ENCODE data around the gene LGALS12. TPM values are rescaled to one million over a fixed set of nuclear protein-coding genes. Genes with fewer than 3 reads are reported as not detected.
A peak's percentile ranks its signal among the peaks of the same experiment; 100 is the strongest.
"Not testable (repeated sequence)": the region's sequence is repeated elsewhere in the genome, so short reads cannot be mapped to it uniquely, and the experiment has no call there.

Gene LGALS12
- total RNA-seq, 2 experiments from 2014 or later = not detected

DNA sequence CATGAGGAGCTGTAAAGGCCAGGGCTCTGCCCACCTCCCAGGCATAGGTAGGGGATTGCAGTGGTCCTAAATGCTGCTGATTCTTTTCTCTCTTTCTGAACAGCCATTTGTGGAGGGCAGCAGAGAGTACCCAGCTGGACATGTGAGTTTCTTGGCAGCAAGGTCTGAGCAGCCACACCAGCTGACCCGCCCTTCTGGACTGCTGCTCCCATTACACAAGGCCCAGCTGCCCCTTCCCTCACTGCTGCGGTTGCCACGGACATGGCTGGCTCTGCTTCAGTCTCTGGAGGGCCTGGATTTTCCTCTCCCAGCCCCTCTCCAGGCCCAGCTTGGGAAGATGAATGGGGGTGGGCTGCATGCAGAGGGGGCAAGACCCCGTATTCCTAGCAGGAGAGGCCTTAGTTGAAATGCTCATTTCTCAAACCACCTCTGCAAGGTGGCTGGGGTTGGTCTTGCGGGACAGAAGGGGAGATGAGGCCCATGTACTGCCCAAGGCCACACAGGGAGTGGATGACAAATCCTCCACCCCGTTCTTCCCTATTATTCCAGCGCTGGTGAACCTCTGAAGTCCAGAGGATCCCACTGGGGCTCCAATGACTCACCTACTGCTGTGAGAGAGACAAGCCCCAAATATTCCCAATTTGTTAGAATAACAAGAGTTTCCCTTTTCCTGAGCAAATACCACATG, 4.6 kb downstream of the LGALS12 start:
- ATAC-seq (ENCODE audit: low read depth) (no peak), DNase-seq (no peak)
- no peaks in the 10 kb centered on the region for H3K27me3 Mint-ChIP-seq
- POLR2A ChIA-PET = no interaction called here
- no peaks in the 10 kb centered on the region for H3K36me3 Mint-ChIP-seq
- no peaks in the 10 kb centered on the region for H3K9me3 Mint-ChIP-seq
- H3K4me1 Mint-ChIP-seq = no peaks in the 10 kb centered on the region
- no peak overlapping the region for H3K4me3 Mint-ChIP-seq
- no peak overlapping the region for H3K27ac Mint-ChIP-seq

DNA sequence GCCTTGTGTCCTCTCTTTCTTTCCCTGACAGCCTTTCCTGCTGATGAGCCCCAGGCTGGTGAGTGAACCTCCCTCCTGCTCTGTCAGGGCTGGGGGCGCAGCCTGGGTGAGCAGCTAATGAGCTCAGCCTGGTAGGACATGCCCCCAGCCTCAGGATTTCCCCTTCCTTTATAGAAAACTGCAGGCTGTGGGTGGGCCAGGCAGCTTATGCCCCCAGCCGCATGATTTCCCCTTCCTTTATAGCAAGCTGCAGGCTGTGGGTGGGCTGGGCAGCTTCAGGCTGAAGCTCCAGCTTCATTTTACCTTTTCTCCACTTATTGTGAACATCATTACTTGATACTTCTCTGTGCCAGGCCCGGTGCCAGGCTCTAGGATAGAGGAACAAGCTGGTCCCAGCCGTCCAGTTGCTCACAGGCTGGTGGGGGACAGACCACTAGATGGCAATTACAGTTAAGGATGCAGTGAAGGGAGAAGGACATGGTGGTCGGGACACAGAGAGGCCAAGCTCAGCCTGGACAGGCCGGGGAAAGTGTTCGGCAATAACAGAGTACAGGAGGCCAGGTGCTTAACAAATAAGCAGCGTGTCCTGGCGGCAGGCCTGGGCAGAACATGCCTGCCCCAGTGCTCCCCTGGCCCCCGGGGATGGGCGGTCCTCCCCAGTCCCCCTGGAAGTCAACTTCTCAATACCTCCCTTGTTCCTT, 5.3 kb downstream of the LGALS12 start:
- POLR2A ChIA-PET = no interaction called here
- Mint-ChIP-seq H3K36me3 (no peaks in the 10 kb centered on the region), H3K4me1 (no peaks in the 10 kb centered on the region), H3K4me3 (no peak overlapping the region), H3K27me3 (no peaks in the 10 kb centered on the region), H3K9me3 (no peaks in the 10 kb centered on the region), H3K27ac (no peak overlapping the region)
- ATAC-seq (ENCODE audit: low read depth) (no peak), DNase-seq (no peak)

DNA sequence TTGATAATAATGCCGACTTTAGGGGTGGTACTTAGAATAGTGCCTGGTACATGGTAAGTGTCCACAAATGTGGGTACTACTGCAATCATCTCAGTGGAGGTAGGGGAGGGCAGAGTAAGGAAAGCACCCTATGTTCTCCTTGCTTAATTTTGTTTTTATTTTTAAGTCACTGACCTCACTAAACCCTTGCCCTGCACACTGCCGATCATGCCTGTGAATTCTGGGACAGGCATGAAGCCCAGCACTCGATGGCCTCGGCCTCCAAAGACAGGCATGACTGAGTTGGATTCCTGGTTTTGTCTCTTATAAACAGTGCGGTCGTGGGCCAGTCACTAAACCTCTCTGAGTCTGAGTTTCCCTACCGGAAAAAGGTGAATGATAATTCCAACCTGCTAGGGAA, 6.9 kb downstream of the LGALS12 start:
- H3K4me1 Mint-ChIP-seq = no peaks in the 10 kb centered on the region
- no peak overlapping the region for H3K4me3 Mint-ChIP-seq
- ATAC-seq (ENCODE audit: low read depth) = no peak
- H3K36me3 Mint-ChIP-seq = no peaks in the 10 kb centered on the region
- no peaks in the 10 kb centered on the region for H3K9me3 Mint-ChIP-seq
- H3K27me3 Mint-ChIP-seq = no peaks in the 10 kb centered on the region
- no peak overlapping the region for H3K27ac Mint-ChIP-seq
- no peak for DNase-seq
- POLR2A ChIA-PET = interaction anchor here (0.7 kb wide), 1 partner anchor 614 kb away, joined by 6 read pairs; no protein-coding TSS in a partner anchor

DNA sequence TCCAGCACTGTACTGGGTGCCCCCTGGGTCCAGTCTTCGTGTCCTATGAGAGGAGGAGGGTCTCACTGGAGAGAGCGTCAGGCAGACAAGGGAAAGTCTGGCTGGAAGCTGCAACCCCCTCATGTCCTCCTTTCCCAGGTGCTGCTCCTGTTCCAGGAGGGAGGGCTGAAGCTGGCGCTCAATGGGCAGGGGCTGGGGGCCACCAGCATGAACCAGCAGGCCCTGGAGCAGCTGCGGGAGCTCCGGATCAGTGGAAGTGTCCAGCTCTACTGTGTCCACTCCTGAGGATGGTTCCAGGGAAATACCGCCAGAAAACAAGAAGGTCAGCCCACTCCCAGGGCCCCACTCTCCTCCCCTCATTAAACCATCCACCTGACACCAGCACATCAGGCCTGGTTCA, 10.2 kb downstream of the LGALS12 start:
- DNase-seq = no peak
- POLR2A ChIA-PET = no interaction called here
- Mint-ChIP-seq H3K4me1 (peaks cover 5% of the 10 kb centered on the region), H3K9me3 (no peaks in the 10 kb centered on the region), H3K4me3 (no peak overlapping the region), H3K27ac (no peak overlapping the region), H3K36me3 (no peaks in the 10 kb centered on the region), H3K27me3 (no peaks in the 10 kb centered on the region)
- ATAC-seq (ENCODE audit: low read depth) = no peak

DNA sequence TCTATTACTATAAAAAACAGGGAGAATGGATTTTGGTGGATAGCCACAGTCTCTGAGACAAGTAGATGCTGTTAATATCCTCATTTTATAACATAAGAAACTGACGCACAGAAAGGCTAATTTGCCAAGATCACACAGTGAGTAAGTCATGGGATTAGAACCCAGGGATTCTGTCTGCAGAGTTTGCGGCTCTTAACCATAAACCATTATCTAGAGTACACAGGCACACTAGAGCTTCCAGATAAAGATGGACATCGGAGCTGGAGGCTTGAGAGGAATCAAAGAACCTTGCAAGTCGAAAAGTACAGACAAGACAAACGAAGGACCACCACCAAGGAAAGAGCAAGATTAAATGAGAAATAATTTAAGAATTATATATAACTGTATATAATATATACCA, 11.3 kb downstream of the LGALS12 start:
- Mint-ChIP-seq H3K4me3 (no peak overlapping the region), H3K9me3 (peaks cover 2% of the 10 kb centered on the region), H3K36me3 (no peaks in the 10 kb centered on the region), H3K27ac (no peak overlapping the region), H3K27me3 (no peaks in the 10 kb centered on the region), H3K4me1 (peaks cover 7% of the 10 kb centered on the region)
- DNase-seq (no peak), ATAC-seq (ENCODE audit: low read depth) (no peak)
- POLR2A ChIA-PET = no interaction called here

DNA sequence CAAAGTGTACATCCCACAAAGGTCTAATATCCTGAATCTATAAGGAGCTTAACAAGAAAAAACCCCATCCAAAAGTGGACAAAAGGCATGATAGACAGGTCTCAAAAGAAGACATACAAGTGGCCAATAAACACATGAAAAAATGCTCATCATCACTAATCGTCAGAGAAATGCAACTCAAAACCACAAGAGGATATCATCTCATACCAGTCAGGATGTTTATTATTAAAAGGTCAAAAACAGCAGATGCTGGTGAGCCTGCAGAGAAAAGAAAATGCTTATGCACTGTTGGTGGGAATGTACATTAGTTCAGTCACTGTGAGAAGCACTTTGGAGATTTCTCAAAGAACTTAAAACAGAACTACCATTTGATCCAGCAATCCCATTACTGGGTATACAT, 12.7 kb downstream of the LGALS12 start:
- Mint-ChIP-seq H3K27me3 (peaks cover 4% of the 10 kb centered on the region), H3K27ac (peak overlapping the region; percentile 14), H3K4me3 (no peak overlapping the region), H3K4me1 (peaks cover 7% of the 10 kb centered on the region), H3K36me3 (no peaks in the 10 kb centered on the region), H3K9me3 (peaks cover 7% of the 10 kb centered on the region)
- POLR2A ChIA-PET = no interaction called here
- DNase-seq = no peak
- no peak for ATAC-seq (ENCODE audit: low read depth)

DNA sequence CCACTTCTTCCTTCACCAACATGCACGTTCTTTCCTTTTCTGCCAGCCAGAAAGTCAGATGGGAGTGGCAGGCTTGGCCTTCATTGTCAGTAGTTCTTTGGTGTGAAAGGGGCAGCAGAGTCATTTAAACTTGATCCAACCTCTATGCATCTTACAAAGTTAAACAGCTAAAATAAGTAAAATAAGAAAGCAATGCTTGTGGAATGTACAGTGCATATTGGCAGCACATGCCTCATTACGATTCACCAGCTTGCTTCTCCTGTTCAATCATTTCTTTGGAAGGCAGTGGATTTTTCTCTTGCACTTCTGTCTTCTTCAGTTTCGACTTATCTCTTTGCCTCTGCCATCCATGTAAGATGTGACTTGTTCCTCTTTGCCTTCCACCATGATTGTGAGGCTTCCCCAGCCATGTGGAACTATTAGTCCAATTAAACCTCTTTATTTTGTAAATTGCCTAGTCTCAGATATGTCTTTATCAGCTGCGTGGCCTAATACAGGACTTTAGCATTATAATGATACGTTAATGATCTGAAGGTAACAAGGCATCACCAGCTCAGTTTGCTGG, 14.8 kb downstream of the LGALS12 start:
- Mint-ChIP-seq H3K27ac (no peak overlapping the region), H3K9me3 (peaks cover 13% of the 10 kb centered on the region), H3K36me3 (no peaks in the 10 kb centered on the region), H3K4me3 (no peak overlapping the region), H3K4me1 (peaks cover 7% of the 10 kb centered on the region), H3K27me3 (peaks cover 4% of the 10 kb centered on the region)
- DNase-seq (no peak), ATAC-seq (ENCODE audit: low read depth) (no peak)
- POLR2A ChIA-PET = interaction anchor here (1.0 kb wide), 1 partner anchor 9 kb away, joined by 3 read pairs; no protein-coding TSS in a partner anchor

DNA sequence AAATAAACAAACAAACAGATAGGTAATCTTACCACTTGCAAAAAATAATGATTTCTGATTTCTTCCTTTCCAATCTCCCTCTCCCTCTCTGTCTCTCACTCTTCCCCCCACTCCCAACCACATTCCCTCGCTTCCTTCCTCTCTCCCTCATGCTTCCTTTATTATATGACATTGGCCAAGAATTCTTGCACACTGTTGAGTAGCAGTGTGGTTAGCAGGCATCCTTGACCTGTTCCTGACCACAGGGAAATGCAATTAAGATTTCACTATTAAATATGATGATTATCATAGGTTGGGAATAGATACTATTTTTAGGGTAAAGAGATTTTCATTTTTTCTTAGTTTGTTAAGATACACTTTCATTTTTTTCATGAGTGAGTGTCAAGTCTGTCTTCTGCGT, 16.0 kb downstream of the LGALS12 start:
- Mint-ChIP-seq H3K9me3 (peaks cover 15% of the 10 kb centered on the region), H3K27me3 (peaks cover 4% of the 10 kb centered on the region), H3K27ac (no peak overlapping the region), H3K4me1 (peaks cover 7% of the 10 kb centered on the region), H3K4me3 (no peak overlapping the region), H3K36me3 (no peaks in the 10 kb centered on the region)
- DNase-seq (no peak), ATAC-seq (ENCODE audit: low read depth) (no peak)
- POLR2A ChIA-PET = no interaction called here

DNA sequence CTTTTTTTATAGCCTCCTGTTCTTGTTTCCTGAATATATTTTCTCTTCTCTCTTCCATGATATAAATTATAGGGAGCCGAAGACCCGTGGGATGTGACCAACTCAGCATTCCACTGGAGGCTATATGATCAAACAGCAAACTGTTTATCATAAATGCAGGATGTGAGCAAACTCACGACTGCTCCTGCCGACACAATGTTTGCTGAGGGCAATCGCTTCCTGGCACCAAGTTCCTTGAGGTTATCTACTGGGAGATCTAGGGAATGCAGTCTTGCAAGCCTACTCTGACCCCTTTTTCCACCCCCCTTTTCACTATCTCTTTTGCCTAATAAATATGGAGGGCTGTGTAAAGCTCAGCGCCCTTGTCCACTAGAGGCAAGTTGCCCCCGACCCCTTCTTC, 17.3 kb downstream of the LGALS12 start:
- no peak overlapping the region for H3K27ac Mint-ChIP-seq
- no peak overlapping the region for H3K4me3 Mint-ChIP-seq
- H3K4me1 Mint-ChIP-seq = peaks cover 6% of the 10 kb centered on the region
- peaks cover 15% of the 10 kb centered on the region for H3K9me3 Mint-ChIP-seq
- POLR2A ChIA-PET = no interaction called here
- no peaks in the 10 kb centered on the region for H3K36me3 Mint-ChIP-seq
- DNase-seq = no peak
- peaks cover 4% of the 10 kb centered on the region for H3K27me3 Mint-ChIP-seq
- no peak for ATAC-seq (ENCODE audit: low read depth)

DNA sequence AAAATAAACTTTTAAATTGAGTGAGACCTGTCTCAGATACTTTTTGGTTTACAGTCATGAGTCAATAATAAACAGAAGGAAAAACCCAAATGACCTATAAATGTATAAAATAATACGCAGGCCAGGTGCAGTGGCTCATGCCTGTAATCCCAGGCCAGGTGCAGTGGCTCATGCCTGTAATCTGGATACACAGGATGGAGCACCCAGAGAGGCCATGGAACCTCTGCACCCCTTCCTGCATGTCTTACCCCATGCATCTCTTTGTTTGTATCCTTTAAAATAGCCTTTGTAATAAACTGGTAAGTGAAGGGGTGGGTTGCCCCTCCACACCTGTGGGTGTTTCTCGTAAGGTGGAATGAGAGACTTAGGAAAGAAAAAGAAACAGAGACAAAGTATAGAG, 21.8 kb downstream of the LGALS12 start:
- Mint-ChIP-seq H3K36me3 (no peaks in the 10 kb centered on the region), H3K9me3 (peaks cover 13% of the 10 kb centered on the region), H3K4me1 (peaks cover 18% of the 10 kb centered on the region), H3K27me3 (peaks cover 4% of the 10 kb centered on the region), H3K27ac (no peak overlapping the region), H3K4me3 (no peak overlapping the region)
- POLR2A ChIA-PET = no interaction called here
- ATAC-seq (ENCODE audit: low read depth) = no peak
- DNase-seq = no peak

DNA sequence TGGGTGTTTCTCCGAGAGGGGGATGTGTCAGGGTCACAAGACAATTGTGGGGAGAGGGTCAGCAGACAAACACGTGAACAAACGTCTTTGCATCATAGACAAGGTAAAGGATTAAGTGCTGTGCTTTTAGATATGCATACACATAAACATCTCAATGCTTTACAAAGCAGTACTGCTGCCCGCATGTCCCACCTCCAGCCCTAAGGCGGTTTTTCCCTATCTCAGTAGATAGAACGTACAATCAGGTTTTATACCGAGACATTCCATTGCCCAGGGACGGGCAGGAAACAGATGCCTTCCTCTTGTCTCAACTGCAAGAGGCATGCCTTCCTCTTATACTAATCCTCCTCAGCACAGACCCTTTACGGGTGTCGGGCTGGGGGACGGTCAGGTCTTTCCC, 22.3 kb downstream of the LGALS12 start:
- POLR2A ChIA-PET; H3K36me3 Mint-ChIP-seq; H3K27me3 Mint-ChIP-seq; DNase-seq; H3K27ac Mint-ChIP-seq; ATAC-seq (ENCODE audit: low read depth); H3K4me3 Mint-ChIP-seq: not testable (repeated sequence)
- Mint-ChIP-seq H3K9me3 (peaks cover 12% of the 10 kb centered on the region), H3K4me1 (peaks cover 19% of the 10 kb centered on the region)

DNA sequence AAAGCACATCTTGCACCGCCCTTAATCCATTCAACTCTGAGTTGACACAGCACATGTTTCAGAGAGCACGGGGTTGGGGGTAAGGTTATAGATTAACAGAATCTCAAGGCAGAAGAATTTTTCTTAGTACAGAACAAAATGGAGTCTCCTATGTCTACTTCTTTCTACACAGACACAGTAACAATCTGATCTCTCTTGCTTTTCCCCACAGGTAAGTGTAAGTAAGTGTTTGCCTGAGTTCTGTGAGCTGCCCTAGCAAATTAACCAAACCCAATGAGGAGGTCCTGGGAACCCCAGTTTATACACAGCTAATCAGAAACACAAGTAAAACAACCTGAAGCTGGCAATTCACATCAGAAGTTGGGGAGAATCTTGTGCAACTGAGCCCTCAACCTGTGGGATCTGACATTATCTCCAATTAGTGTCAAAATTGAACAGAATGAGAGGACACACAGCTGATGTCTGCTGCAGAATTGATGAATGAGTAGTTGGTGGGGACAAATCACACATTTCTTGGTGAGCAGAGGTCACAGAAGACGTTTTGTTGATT, 22.9 kb downstream of the LGALS12 start:
- peaks cover 26% of the 10 kb centered on the region for H3K4me1 Mint-ChIP-seq
- H3K36me3 Mint-ChIP-seq; H3K27me3 Mint-ChIP-seq; POLR2A ChIA-PET; DNase-seq; H3K4me3 Mint-ChIP-seq; ATAC-seq (ENCODE audit: low read depth); H3K9me3 Mint-ChIP-seq; H3K27ac Mint-ChIP-seq: not testable (repeated sequence)

DNA sequence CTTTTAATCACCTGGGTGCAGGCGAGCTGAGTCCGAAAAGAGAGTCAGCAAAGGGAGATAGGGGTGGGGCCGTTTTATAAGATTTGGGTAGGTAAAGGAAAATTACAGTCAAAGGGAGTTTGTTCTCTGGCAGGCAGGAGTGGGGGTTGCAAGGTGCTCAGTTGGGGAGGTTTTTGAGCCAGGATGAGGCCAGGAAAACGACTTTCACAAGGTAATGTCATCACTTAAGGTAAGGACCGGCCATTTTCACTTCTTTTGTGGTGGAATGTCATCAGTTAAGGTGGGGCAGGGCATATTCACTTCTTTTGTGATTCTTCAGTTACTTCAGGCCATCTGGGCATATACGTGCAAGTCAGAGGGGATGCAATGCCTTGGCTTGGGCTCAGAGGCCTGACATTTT, 23.5 kb downstream of the LGALS12 start:
- H3K4me1 Mint-ChIP-seq = peaks cover 31% of the 10 kb centered on the region
- not testable (repeated sequence) for H3K36me3 Mint-ChIP-seq; H3K27ac Mint-ChIP-seq; H3K27me3 Mint-ChIP-seq; H3K9me3 Mint-ChIP-seq; ATAC-seq (ENCODE audit: low read depth); H3K4me3 Mint-ChIP-seq; DNase-seq
- POLR2A ChIA-PET = interaction anchor here (0.8 to 1.0 kb wide), 2 partner anchors 8 to 45 kb away, joined by 3 read pairs; no protein-coding TSS in a partner anchor

DNA sequence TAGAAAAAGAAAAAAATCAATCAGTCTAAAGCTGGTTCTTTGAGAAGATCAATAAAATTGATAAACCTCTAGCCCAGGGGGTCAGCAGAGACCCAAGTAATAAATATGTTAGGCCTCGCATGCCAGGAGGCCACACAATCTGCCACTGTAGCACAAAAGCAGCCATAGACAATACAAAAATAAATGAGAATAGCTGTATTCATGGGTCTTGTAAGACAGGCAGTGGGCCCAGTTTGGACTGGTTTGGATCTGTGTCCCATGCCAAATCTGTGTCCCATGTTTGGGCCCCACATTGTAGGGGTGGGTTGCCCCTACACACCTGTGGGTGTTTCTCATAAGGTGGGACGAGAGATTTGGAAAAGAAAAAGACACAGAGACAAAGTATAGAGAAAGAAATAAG, 24.1 kb downstream of the LGALS12 start:
- Mint-ChIP-seq H3K4me3 (no peak overlapping the region), H3K27ac (no peak overlapping the region), H3K36me3 (no peaks in the 10 kb centered on the region), H3K9me3 (peaks cover 1% of the 10 kb centered on the region), H3K4me1 (peaks cover 36% of the 10 kb centered on the region), H3K27me3 (no peaks in the 10 kb centered on the region)
- ATAC-seq (ENCODE audit: low read depth) = no peak
- no peak for DNase-seq
- POLR2A ChIA-PET = interaction anchor here (0.8 to 1.0 kb wide), 2 partner anchors 9 to 44 kb away, joined by 3 read pairs; no protein-coding TSS in a partner anchor
